ENCODE data around the gene RALGPS1.

Gene RALGPS1

GRCh38 chr9:127224883-127225739, 310.5 kb downstream of the RALGPS1 start:
- DNase-seq (ENCODE audit: low read depth), result no peak

GRCh38 chr9:127225801-127226625, 311.4 kb downstream of the RALGPS1 start:
- DNase-seq (ENCODE audit: low read depth), result no peak

GRCh38 chr9:127229691-127230417, 315.3 kb downstream of the RALGPS1 start:
- no peak for DNase-seq (ENCODE audit: low read depth)

GRCh38 chr9:127231666-127232065, 317.1 kb downstream of the RALGPS1 start:
- no peak for DNase-seq (ENCODE audit: low read depth)

- DNase-seq (ENCODE audit: low read depth), result no peak
Observed at GRCh38 chr9:127232833-127233549, 318.4 kb downstream of the RALGPS1 start.

GRCh38 chr9:127233550-127233949, 319.0 kb downstream of the RALGPS1 start:
- no peak for DNase-seq (ENCODE audit: low read depth)

- no peak for DNase-seq (ENCODE audit: low read depth)
Observed at GRCh38 chr9:127233989-127234388, 319.4 kb downstream of the RALGPS1 start.

GRCh38 chr9:127237801-127238200, 323.2 kb downstream of the RALGPS1 start:
- DNase-seq (ENCODE audit: low read depth), result no peak

GRCh38 chr9:127241354-127241753, 326.8 kb downstream of the RALGPS1 start:
- DNase-seq (ENCODE audit: low read depth), result no peak

GRCh38 chr9:127244609-127245601, 330.3 kb downstream of the RALGPS1 start:
- peak; percentile 56 for DNase-seq (ENCODE audit: low read depth)

- no peak for DNase-seq (ENCODE audit: low read depth)
Observed at GRCh38 chr9:127245637-127246164, 331.1 kb downstream of the RALGPS1 start.

- DNase-seq (ENCODE audit: low read depth), result no peak
Observed at GRCh38 chr9:127248241-127248640, 333.7 kb downstream of the RALGPS1 start.

GRCh38 chr9:127249877-127250276, 335.3 kb downstream of the RALGPS1 start:
- DNase-seq (ENCODE audit: low read depth), result no peak

GRCh38 chr9:127250896-127251391, 336.4 kb downstream of the RALGPS1 start:
- no peak for DNase-seq (ENCODE audit: low read depth)

- no peak for DNase-seq (ENCODE audit: low read depth)
Observed at GRCh38 chr9:127252410-127253318, 338.1 kb downstream of the RALGPS1 start.

- no peak for DNase-seq (ENCODE audit: low read depth)
Observed at GRCh38 chr9:127253446-127253845, 338.9 kb downstream of the RALGPS1 start.

GRCh38 chr9:127255692-127256091, 341.1 kb downstream of the RALGPS1 start:
- DNase-seq (ENCODE audit: low read depth), result no peak

GRCh38 chr9:127256324-127256723, 341.7 kb downstream of the RALGPS1 start:
- no peak for DNase-seq (ENCODE audit: low read depth)

Data from HS-27A (cell line).